ENCODE results near the gene JUNB. TPM values are rescaled to one million over a fixed set of nuclear protein-coding genes. Genes with fewer than 3 reads are reported as not detected.

Gene JUNB
- total and polyA plus RNA-seq, 11 donors = 19.6 to 205 (median 52.9) TPM

DNA sequence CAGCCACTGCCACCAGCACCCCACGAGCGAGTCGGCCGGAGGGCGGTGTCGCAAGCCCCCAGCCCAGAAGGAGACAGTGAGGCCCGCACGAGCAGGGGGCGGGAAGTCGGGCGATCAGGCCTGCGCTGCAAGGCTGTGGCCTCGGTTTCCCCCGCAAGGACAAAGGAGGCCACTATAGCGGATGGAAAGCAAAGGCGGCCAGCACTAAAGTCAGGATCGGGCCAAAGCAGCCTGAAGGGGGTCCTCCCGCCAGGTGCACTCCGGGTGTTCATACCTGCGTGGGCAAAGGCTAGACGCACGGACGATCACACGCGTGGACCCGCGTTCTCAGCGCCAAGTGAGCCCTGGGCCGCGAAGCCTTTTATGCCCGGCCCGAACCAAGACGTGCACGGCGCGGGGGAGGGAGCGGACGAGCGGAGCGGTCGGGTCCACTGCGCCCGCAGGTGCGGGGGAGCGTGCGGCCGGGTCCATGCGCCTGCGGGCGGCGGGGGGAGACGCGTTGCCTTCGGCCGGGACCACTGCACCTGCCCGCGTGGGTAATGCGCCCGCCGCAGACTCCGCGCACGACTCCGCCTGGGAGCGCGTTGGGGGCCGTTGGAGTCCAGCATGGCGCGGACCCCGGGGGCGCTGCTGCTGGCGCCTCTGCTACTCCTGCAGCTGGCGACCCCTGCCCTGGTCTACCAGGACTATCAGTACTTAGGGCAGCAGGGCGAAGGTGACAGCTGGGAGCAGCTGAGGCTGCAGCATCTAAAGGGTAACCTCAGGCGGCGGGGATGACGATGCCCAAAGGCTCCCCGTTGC, 10.4 kb downstream of the JUNB start, which contains the start of the genes PRDX2 and THSD8:
TSS of gene PRDX2 (minus strand) at position 335 of the 801 bp plus-strand sequence. CDS start 539 bp downstream, outside the sequence.
TSS of gene THSD8 (plus strand) at position 604 of the 801 bp plus-strand sequence. CDS start at position 607, 3 bp downstream.
- 0 to 1% (median 0%) methylated on average over 22 to 78 of the region's 78 CpGs for WGBS, 4 donors
- Histone ChIP-seq H3K27me3 (peaks cover 0 to 6% (median 0%) of the 10 kb centered on the region in 9 donors), H3K9me3 (no peaks in the 10 kb centered on the region), H3K4me3 (peak within 1 kb of the TSS; percentile 69 to 98 (median 92)), H3K36me3 (peaks cover 0 to 39% (median 18%) of the 10 kb centered on the region in 9 donors), H3K27ac (peak within 1 kb of the TSS; percentile 70 to 97 (median 89)), H3K4me1 (peaks cover under 1 to 39% (median 19%) of the 10 kb centered on the region in 12 donors)
- DNase-seq = peak; percentile 82 to 90 (median 85)
- TF ChIP-seq, protein P1, sequence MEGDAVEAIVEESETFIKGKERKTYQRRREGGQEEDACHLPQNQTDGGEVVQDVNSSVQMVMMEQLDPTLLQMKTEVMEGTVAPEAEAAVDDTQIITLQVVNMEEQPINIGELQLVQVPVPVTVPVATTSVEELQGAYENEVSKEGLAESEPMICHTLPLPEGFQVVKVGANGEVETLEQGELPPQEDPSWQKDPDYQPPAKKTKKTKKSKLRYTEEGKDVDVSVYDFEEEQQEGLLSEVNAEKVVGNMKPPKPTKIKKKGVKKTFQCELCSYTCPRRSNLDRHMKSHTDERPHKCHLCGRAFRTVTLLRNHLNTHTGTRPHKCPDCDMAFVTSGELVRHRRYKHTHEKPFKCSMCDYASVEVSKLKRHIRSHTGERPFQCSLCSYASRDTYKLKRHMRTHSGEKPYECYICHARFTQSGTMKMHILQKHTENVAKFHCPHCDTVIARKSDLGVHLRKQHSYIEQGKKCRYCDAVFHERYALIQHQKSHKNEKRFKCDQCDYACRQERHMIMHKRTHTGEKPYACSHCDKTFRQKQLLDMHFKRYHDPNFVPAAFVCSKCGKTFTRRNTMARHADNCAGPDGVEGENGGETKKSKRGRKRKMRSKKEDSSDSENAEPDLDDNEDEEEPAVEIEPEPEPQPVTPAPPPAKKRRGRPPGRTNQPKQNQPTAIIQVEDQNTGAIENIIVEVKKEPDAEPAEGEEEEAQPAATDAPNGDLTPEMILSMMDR (IDR thresholded peaks at IDR 0.05) = no peak
- TF ChIP-seq POLR2A (IDR thresholded peaks at IDR 0.05) = peak; percentile 35 to 87
- intact Hi-C loops (cut with DNase I) = loop anchor here in 3 of 10 donors (5.0 kb wide), 2 partner anchors 34 to 79 kb away; partner anchors contain the start of gene TNPO2 (in 2 of the 3)
- peak; percentile 61 to 87 (median 86) for ATAC-seq

DNA sequence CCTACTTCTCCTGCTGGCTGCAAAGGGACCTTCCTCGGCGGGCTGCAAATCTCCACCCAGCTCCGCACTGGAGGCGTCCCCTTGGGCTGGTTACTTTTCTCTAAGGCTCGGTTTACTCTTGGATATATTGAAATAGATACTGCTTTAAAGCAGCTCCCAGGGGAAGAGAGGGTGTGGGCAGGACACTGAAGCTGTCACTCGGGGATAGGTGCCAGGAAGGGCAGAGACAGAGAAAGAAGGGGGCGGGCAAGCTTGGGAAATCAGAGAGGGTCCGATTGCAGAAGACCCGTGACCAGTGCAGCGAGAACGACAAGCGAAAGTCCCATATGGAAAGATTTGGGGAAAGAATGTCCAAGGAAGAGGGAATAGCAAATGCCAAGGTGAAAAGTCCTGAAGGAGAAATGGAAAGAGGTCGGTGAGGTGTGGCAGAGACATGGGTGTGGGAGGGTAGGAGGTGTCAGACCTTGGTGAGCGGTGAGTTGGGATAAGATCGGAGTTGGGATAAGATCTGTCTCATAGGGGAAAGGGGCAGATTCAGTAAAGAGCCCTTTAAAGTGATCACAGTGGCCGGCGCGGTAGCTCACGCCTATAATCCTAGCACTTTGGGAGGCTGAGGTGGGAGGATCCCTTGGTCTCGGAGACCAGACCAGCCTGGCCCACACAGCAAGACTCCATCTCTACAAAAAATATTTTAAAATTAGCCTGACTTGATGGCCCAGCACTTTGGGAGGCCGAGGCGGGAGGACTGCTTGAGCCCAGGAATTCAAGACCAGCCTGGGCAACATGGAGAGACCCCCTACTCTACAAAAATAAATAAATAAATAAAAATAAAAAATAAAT, 11.2 kb downstream of the JUNB start:
- ATAC-seq = peak in 2 of 4 donors; percentile 1 to 9

DNA sequence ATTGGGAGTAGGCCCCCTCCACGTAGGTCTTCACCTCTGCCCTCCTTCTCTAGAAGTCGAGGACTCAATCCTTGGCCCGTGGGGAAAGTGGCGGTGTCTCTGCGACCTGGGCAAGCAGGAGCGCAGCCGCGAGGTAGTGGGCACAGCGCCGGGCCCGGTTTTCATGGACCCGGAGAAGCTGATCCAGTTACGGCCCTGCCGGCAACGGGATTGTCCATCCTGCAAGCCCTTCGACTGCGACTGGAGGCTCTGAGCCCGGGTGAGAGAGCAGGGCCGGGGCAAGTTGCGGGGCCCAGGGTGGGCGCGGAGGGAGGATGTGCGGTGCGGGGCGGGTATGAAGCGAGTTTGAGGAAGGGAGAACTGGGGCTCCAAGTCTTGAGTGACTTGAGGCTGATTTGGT, 12.8 kb downstream of the JUNB start:
- H3K9me3 ChIP-seq = no peaks in the 10 kb centered on the region
- H3K4me1 ChIP-seq = peaks cover 6 to 43% (median 26%) of the 10 kb centered on the region in 12 donors
- intact Hi-C loops (cut with DNase I) = loop anchor here in 3 of 10 donors (5.0 kb wide), 2 partner anchors 37 to 82 kb away; partner anchors contain the start of gene TNPO2 (in 2 of the 3)
- H3K4me3 ChIP-seq = no peak overlapping the region
- H3K27me3 ChIP-seq = peaks cover 0 to 6% (median 0%) of the 10 kb centered on the region in 9 donors
- WGBS, 4 donors = 91 to 95% (median 92%) methylated on average over 26 of the region's 26 CpGs
- H3K36me3 ChIP-seq = peaks cover 0 to 16% (median 12%) of the 10 kb centered on the region in 9 donors
- DNase-seq (no peak), ATAC-seq (no peak)
- H3K27ac ChIP-seq = no peak overlapping the region
- TF ChIP-seq, protein P1 (IDR thresholded peaks at IDR 0.05) = no peak
- no peak for TF ChIP-seq POLR2A (IDR thresholded peaks at IDR 0.05)

More for the DNA sequence above, 11.2 kb downstream of the JUNB start:
- Histone ChIP-seq H3K36me3 (peaks cover 0 to 31% (median 18%) of the 10 kb centered on the region in 9 donors), H3K4me3 (peak overlapping the region; percentile 69 to 98 (median 92)), H3K27me3 (peaks cover 0 to 6% (median 0%) of the 10 kb centered on the region in 9 donors), H3K27ac (peak overlapping the region in 10 of 12 donors; percentile 74 to 97 (median 90)), H3K9me3 (no peaks in the 10 kb centered on the region), H3K4me1 (peaks cover 6 to 43% (median 26%) of the 10 kb centered on the region in 12 donors)
- peak in 1 of 5 donors; percentile 32 for DNase-seq
- TF ChIP-seq, protein P1 (IDR thresholded peaks at IDR 0.05) = no peak
- TF ChIP-seq POLR2A (IDR thresholded peaks at IDR 0.05) = no peak
- WGBS, 4 donors = 41 to 45% (median 41%) methylated on average over 22 of the region's 22 CpGs
- intact Hi-C loops (cut with DNase I) = loop anchor here in 3 of 10 donors (5.0 kb wide), 2 partner anchors 35 to 80 kb away; partner anchors contain the start of gene TNPO2 (in 2 of the 3)

Measured in heart left ventricle (tissue), 16 donors.